Measurements from ENCODE around the gene ATP6V0C.
A peak's percentile ranks its signal among the peaks of the same experiment; 100 is the strongest.
"Not testable (repeated sequence)": the region's sequence is repeated elsewhere in the genome, so short reads cannot be mapped to it uniquely, and the experiment has no call there.

The ATP6V0C gene

GRCh38 chr16:2554709-2555425 is 41.1 kb downstream of the ATP6V0C start:
- not testable (repeated sequence) for DNase-seq (ENCODE audit: low read depth)

GRCh38 chr16:2557150-2557549 is 43.4 kb downstream of the ATP6V0C start:
- DNase-seq (ENCODE audit: low read depth), result not testable (repeated sequence)

- not testable (repeated sequence) for DNase-seq (ENCODE audit: low read depth)
Observed at GRCh38 chr16:2560131-2560797, 46.5 kb downstream of the ATP6V0C start.

GRCh38 chr16:2560798-2561133 is 47.0 kb downstream of the ATP6V0C start:
- DNase-seq (ENCODE audit: low read depth), result peak; percentile 39

- DNase-seq (ENCODE audit: low read depth), result not testable (repeated sequence)
Observed at GRCh38 chr16:2567506-2567905, 53.8 kb downstream of the ATP6V0C start.

GRCh38 chr16:2568573-2568972 is 54.8 kb downstream of the ATP6V0C start:
- not testable (repeated sequence) for DNase-seq (ENCODE audit: low read depth)
